GM18907 (cell line): Measurements from ENCODE around the gene ALKBH6.

Source experiments
- ATAC-seq: cut with Tn5 transposase; IDR thresholded peaks from one replicate; pipeline ENCODE4 v1.9.1; 2021; ENCODE audit warnings: mild to moderate bottlenecking, moderate library complexity; ENCODE audit not compliant: unreplicated experiment

Gene ALKBH6

GRCh38 chr19:36030264-36031148, 16.5 kb upstream of the ALKBH6 start:
- no peak for ATAC-seq

- no peak for ATAC-seq
Measured at GRCh38 chr19:36028313-36029041, 14.5 kb upstream of the ALKBH6 start.

GRCh38 chr19:36027696-36028095, 13.7 kb upstream of the ALKBH6 start:
- no peak for ATAC-seq

- ATAC-seq = no peak
Measured at GRCh38 chr19:36026091-36026876, 12.3 kb upstream of the ALKBH6 start.

GRCh38 chr19:36025541-36025940, 11.5 kb upstream of the ALKBH6 start:
- ATAC-seq = no peak

- no peak for ATAC-seq
Measured at GRCh38 chr19:36023432-36023831, 9.4 kb upstream of the ALKBH6 start.

GRCh38 chr19:36019061-36019670, 5.2 kb upstream of the ALKBH6 start:
- no peak for ATAC-seq

- ATAC-seq = no peak
Measured at GRCh38 chr19:36013280-36014011, 567 bp downstream of the ALKBH6 start.

- no peak for ATAC-seq
Measured at GRCh38 chr19:36010402-36010801, 3.6 kb downstream of the ALKBH6 start.

- no peak for ATAC-seq
Measured at GRCh38 chr19:36009633-36010379, 4.2 kb downstream of the ALKBH6 start.

- no peak for ATAC-seq
Measured at GRCh38 chr19:36009220-36009619, 4.8 kb downstream of the ALKBH6 start.

GRCh38 chr19:36008336-36008978, 5.6 kb downstream of the ALKBH6 start, which contains the start of gene SYNE4:
Gene SYNE4, minus strand, starts transcription at chr19:36008813. Its CDS starts 132 bp downstream, at chr19:36008681.
- no peak for ATAC-seq

- no peak for ATAC-seq
Measured at GRCh38 chr19:36006955-36007354, 7.1 kb downstream of the ALKBH6 start.

- no peak for ATAC-seq
Measured at GRCh38 chr19:36003284-36003683, 10.7 kb downstream of the ALKBH6 start.

- no peak for ATAC-seq
Measured at GRCh38 chr19:36001605-36002004, 12.4 kb downstream of the ALKBH6 start.

GRCh38 chr19:35996777-35997176, 17.2 kb downstream of the ALKBH6 start:
- ATAC-seq = no peak

GRCh38 chr19:35995048-35995993, 18.7 kb downstream of the ALKBH6 start, which contains the start of gene SDHAF1:
Gene SDHAF1, plus strand, starts transcription at chr19:35995188. Its CDS starts 87 bp downstream, at chr19:35995275.
- peak; percentile 84 for ATAC-seq
